OCI-LY1 (cell line): ENCODE measurements around the gene VGF.
A peak's percentile ranks its signal among the peaks of the same experiment; 100 is the strongest.

ENCODE experiments used
- H2AFZ ChIP-seq: fragments of 200-600 bp; sonication (generic), shearing (Covaris generic); 2 replicates; pipeline ENCODE4 v1.6.0; 2014; ENCODE audit warnings: antibody characterized with exemption, mild to moderate bottlenecking, low read length
- H3F3A ChIP-seq: fragments of 200-600 bp; sonication (generic), shearing (Covaris generic); 2 replicates; pipeline ENCODE4 v1.6.0; 2014; ENCODE audit warnings: mild to moderate bottlenecking, antibody characterized with exemption, low read length, moderate library complexity; ENCODE audit not compliant: insufficient read depth
- H3K27ac ChIP-seq: fragments of 200-600 bp; sonication (generic); 2 replicates; pipeline ENCODE4 v1.5.1; 2014; ENCODE audit warnings: low read length, mixed run types, mild to moderate bottlenecking, low read depth; ENCODE audit not compliant: poor library complexity, severe bottlenecking
- H3K27me3 ChIP-seq: fragments of 200-600 bp; sonication (generic); 2 replicates; pipeline ENCODE4 v1.6.0; 2014; ENCODE audit warnings: antibody characterized with exemption, mild to moderate bottlenecking, low read length, moderate library complexity; ENCODE audit not compliant: insufficient read depth
- H3K36me3 ChIP-seq: fragments of 200-600 bp; sonication (generic); 2 replicates; pipeline ENCODE4 v1.6.1; 2014; ENCODE audit warnings: mild to moderate bottlenecking, antibody characterized with exemption, low read length, moderate library complexity, mixed read lengths; ENCODE audit not compliant: insufficient read depth
- H3K4me1 ChIP-seq: fragments of 200-600 bp; sonication (generic); 2 replicates; pipeline ENCODE4 v1.5.1; 2014; ENCODE audit warnings: mild to moderate bottlenecking, low read length, moderate library complexity; ENCODE audit not compliant: insufficient read depth, severe bottlenecking
- H3K4me2 ChIP-seq: fragments of 200-600 bp; sonication (generic), shearing (Covaris generic); 2 replicates; pipeline ENCODE4 v1.6.1; 2014; ENCODE audit warnings: low read length
- H3K4me3 ChIP-seq: fragments of 200-600 bp; sonication (generic); 2 replicates; pipeline ENCODE4 v1.5.1; 2014; ENCODE audit warnings: low read length, low read depth, mild to moderate bottlenecking, mixed read lengths; ENCODE audit not compliant: poor library complexity, severe bottlenecking
- H3K79me2 ChIP-seq: fragments of 200-600 bp; shearing (Covaris generic); 2 replicates; pipeline ENCODE4 v1.6.1; 2016; ENCODE audit warnings: mixed run types, low read length, mixed read lengths; ENCODE audit not compliant: insufficient read depth
- H3K9ac ChIP-seq: fragments of 200-600 bp; sonication (generic), shearing (Covaris generic); 2 replicates; pipeline ENCODE4 v1.6.1; 2014; ENCODE audit warnings: mild to moderate bottlenecking, low read length, mixed read lengths
- H3K9me2 ChIP-seq: fragments of 200-600 bp; sonication (generic), shearing (Covaris generic); 2 replicates; pipeline ENCODE4 v1.6.1; 2014; ENCODE audit warnings: low read depth, mild to moderate bottlenecking, low read length, mixed read lengths
- H3K9me3 ChIP-seq: fragments of 200-600 bp; shearing (Covaris generic); 2 replicates; pipeline ENCODE4 v1.6.1; 2014; ENCODE audit warnings: low read length, mixed read lengths
- H4K20me1 ChIP-seq: fragments of 200-600 bp; sonication (generic), shearing (Covaris generic); 2 replicates; pipeline ENCODE4 v1.6.0; 2016; ENCODE audit warnings: mild to moderate bottlenecking, low read length; ENCODE audit not compliant: insufficient read depth
- EZH2 ChIP-seq: fragments of 200-600 bp; sonication (generic), shearing (Covaris generic); IDR thresholded peaks from 2 replicates; pipeline ENCODE4 v1.8.0; 2017; ENCODE audit warnings: borderline replicate concordance, mixed run types, mild to moderate bottlenecking, antibody characterized with exemption, low read length, moderate library complexity, mixed read lengths
- TF ChIP-seq, protein P1 (sequence below): fragments of 200-600 bp; sonication (generic), shearing (Covaris generic); IDR thresholded peaks from 2 replicates; pipeline ENCODE4 v1.5.1; 2017; ENCODE audit warnings: mild to moderate bottlenecking, antibody characterized with exemption, low read length, moderate library complexity, mixed read lengths

The VGF gene

GRCh38 chr7:101140339-101140699 is 25.1 kb downstream of the VGF start:
- Histone ChIP-seq H2AFZ (no peak overlapping the region), H3K4me1 (peaks cover 7% of the 10 kb centered on the region), H3F3A (no peaks in the 10 kb centered on the region), H3K79me2 (no peaks in the 10 kb centered on the region), H3K27ac (no peak overlapping the region), H4K20me1 (no peaks in the 10 kb centered on the region), H3K27me3 (peaks cover 10% of the 10 kb centered on the region; the same call in 1 of the 2 replicates), H3K9me2 (no peaks in the 10 kb centered on the region), H3K4me2 (no peak overlapping the region), H3K9me3 (no peaks in the 10 kb centered on the region), H3K9ac (no peak overlapping the region), H3K36me3 (no peaks in the 10 kb centered on the region), H3K4me3 (no peak overlapping the region)
- no peak for TF ChIP-seq EZH2
- TF ChIP-seq, protein P1, sequence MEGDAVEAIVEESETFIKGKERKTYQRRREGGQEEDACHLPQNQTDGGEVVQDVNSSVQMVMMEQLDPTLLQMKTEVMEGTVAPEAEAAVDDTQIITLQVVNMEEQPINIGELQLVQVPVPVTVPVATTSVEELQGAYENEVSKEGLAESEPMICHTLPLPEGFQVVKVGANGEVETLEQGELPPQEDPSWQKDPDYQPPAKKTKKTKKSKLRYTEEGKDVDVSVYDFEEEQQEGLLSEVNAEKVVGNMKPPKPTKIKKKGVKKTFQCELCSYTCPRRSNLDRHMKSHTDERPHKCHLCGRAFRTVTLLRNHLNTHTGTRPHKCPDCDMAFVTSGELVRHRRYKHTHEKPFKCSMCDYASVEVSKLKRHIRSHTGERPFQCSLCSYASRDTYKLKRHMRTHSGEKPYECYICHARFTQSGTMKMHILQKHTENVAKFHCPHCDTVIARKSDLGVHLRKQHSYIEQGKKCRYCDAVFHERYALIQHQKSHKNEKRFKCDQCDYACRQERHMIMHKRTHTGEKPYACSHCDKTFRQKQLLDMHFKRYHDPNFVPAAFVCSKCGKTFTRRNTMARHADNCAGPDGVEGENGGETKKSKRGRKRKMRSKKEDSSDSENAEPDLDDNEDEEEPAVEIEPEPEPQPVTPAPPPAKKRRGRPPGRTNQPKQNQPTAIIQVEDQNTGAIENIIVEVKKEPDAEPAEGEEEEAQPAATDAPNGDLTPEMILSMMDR, result no peak

DNA sequence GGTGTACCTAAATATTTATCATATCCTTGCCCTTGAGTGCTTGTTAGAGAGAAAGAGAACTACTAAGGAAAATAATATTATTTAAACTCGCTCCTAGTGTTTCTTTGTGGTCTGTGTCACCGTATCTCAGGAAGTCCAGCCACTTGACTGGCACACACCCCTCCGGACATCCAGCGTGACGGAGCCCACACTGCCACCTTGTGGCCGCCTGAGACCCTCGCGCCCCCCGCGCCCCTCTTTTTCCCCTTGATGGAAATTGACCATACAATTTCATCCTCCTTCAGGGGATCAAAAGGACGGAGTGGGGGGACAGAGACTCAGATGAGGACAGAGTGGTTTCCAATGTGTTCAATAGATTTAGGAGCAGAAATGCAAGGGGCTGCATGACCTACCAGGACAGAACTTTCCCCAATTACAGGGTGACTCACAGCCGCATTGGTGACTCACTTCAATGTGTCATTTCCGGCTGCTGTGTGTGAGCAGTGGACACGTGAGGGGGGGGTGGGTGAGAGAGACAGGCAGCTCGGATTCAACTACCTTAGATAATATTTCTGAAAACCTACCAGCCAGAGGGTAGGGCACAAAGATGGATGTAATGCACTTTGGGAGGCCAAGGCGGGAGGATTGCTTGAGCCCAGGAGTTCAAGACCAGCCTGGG is 27.0 kb downstream of the VGF start:
- H3K9ac ChIP-seq, result no peak overlapping the region
- peaks cover 12% of the 10 kb centered on the region; the same call in 1 of the 2 replicates for H3K27me3 ChIP-seq
- H3K4me2 ChIP-seq, result no peak overlapping the region

DNA sequence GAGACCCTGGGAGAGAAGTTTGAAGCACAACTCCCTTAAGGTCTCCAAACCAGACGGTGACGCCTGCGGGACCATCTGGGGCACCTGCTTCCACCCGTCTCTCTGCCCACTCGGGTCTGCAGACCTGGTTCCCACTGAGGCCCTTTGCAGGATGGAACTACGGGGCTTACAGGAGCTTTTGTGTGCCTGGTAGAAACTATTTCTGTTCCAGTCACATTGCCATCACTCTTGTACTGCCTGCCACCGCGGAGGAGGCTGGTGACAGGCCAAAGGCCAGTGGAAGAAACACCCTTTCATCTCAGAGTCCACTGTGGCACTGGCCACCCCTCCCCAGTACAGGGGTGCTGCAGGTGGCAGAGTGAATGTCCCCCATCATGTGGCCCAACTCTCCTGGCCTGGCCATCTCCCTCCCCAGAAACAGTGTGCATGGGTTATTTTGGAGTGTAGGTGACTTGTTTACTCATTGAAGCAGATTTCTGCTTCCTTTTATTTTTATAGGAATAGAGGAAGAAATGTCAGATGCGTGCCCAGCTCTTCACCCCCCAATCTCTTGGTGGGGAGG is 27.6 kb downstream of the VGF start:
- Histone ChIP-seq H3K4me1 (peaks cover 4% of the 10 kb centered on the region), H3F3A (no peaks in the 10 kb centered on the region), H3K27ac (no peak overlapping the region), H3K4me3 (no peak overlapping the region), H3K9me2 (no peaks in the 10 kb centered on the region), H3K36me3 (no peaks in the 10 kb centered on the region), H2AFZ (no peak overlapping the region), H3K9me3 (no peaks in the 10 kb centered on the region), H3K79me2 (no peaks in the 10 kb centered on the region), H3K27me3 (peaks cover 12% of the 10 kb centered on the region; the same call in 1 of the 2 replicates), H3K9ac (no peak overlapping the region), H4K20me1 (no peaks in the 10 kb centered on the region), H3K4me2 (no peak overlapping the region)
- TF ChIP-seq EZH2, result no peak
- TF ChIP-seq, protein P1, result no peak

More for the DNA sequence above, 27.0 kb downstream of the VGF start:
- H3K9me2 ChIP-seq, result no peaks in the 10 kb centered on the region
- no peaks in the 10 kb centered on the region for H3K79me2 ChIP-seq
- no peak overlapping the region for H3K27ac ChIP-seq
- TF ChIP-seq, protein P1, result peak; percentile 98
- TF ChIP-seq EZH2, result no peak
- H3K36me3 ChIP-seq, result no peaks in the 10 kb centered on the region
- H3F3A ChIP-seq, result no peaks in the 10 kb centered on the region
- no peaks in the 10 kb centered on the region for H4K20me1 ChIP-seq
- peaks cover 4% of the 10 kb centered on the region for H3K4me1 ChIP-seq
- H3K9me3 ChIP-seq, result no peaks in the 10 kb centered on the region
- no peak overlapping the region for H2AFZ ChIP-seq
- no peak overlapping the region for H3K4me3 ChIP-seq
